MM.1S (cell line): ENCODE measurements around the gene ZNF766.

Experiments used
- DNase-seq: peaks from one replicate; pipeline ENCODE4 v3.0.0-alpha.2; 2015
- H2AFZ ChIP-seq: fragments of 300-600 bp; sonication (generic); 2 replicates; pipeline ENCODE4 v1.6.0; 2016; ENCODE audit warnings: antibody characterized with exemption, low read length
- H3F3A ChIP-seq: fragments of 300-600 bp; sonication (generic); 2 replicates; pipeline ENCODE4 v1.6.1; 2016; ENCODE audit warnings: mild to moderate bottlenecking, antibody characterized with exemption, low read length, moderate library complexity, mixed read lengths; ENCODE audit not compliant: insufficient read depth
- H3K27ac ChIP-seq: fragments of 300-600 bp; sonication (generic); 2 replicates; pipeline ENCODE4 v1.5.1; 2016; ENCODE audit warnings: mild to moderate bottlenecking, low read length
- H3K27me3 ChIP-seq: fragments of 300-600 bp; sonication (generic); replicated peaks from 2 replicates; pipeline ENCODE4 v1.6.0; 2016; ENCODE audit warnings: low read length; ENCODE audit not compliant: insufficient read depth
- H3K36me3 ChIP-seq: fragments of 300-600 bp; sonication (generic); replicated peaks from 2 replicates; pipeline ENCODE4 v1.6.1; 2016; ENCODE audit warnings: mild to moderate bottlenecking, low read length, mixed read lengths; ENCODE audit not compliant: insufficient read depth
- H3K4me1 ChIP-seq: fragments of 300-600 bp; sonication (generic); 2 replicates; pipeline ENCODE4 v1.6.1; 2016; ENCODE audit warnings: low read length, mixed read lengths
- H3K4me2 ChIP-seq: fragments of 300-600 bp; sonication (generic); 2 replicates; pipeline ENCODE4 v1.6.0; 2016; ENCODE audit warnings: low read depth, low read length
- H3K4me3 ChIP-seq: fragments of 300-600 bp; sonication (generic); 2 replicates; pipeline ENCODE4 v1.5.1; 2016; ENCODE audit warnings: low read length, mixed read lengths
- H3K79me2 ChIP-seq: fragments of 300-600 bp; sonication (generic); 2 replicates; pipeline ENCODE4 v1.6.1; 2016; ENCODE audit warnings: mixed run types, low read length, mixed read lengths
- H3K9ac ChIP-seq: fragments of 300-600 bp; sonication (generic); 2 replicates; pipeline ENCODE4 v1.6.1; 2016; ENCODE audit warnings: low read length, mixed read lengths
- H3K9me2 ChIP-seq: fragments of 300-600 bp; sonication (generic); replicated peaks from 2 replicates; pipeline ENCODE4 v1.6.1; 2016; ENCODE audit warnings: mild to moderate bottlenecking, low read length, mixed read lengths; ENCODE audit not compliant: insufficient read depth
- H3K9me3 ChIP-seq: fragments of 300-600 bp; sonication (generic); replicated peaks from 2 replicates; pipeline ENCODE4 v1.6.1; 2016; ENCODE audit warnings: mild to moderate bottlenecking, low read length, mixed read lengths; ENCODE audit not compliant: insufficient read depth
- H4K20me1 ChIP-seq: fragments of 300-600 bp; sonication (generic); 2 replicates; pipeline ENCODE4 v1.6.1; 2016; ENCODE audit warnings: mild to moderate bottlenecking, low read length, moderate library complexity, mixed read lengths; ENCODE audit not compliant: insufficient read depth
- EZH2 ChIP-seq: fragments of 300-600 bp; sonication (generic); optimal IDR thresholded peaks from 2 replicates; pipeline ENCODE3; 2017; ENCODE audit warnings: low read depth, mild to moderate bottlenecking, antibody characterized with exemption, low read length, mixed read lengths
- EZH2phosphoT487 ChIP-seq: fragments of 300-600 bp; sonication (generic); IDR thresholded peaks from 2 replicates; pipeline ENCODE4 v1.6.1; 2018; ENCODE audit warnings: antibody characterized with exemption, low read length
- TF ChIP-seq, protein P1 (sequence below): fragments of 300-600 bp; sonication (generic); IDR thresholded peaks from 2 replicates; pipeline ENCODE4 v1.5.1; 2016; ENCODE audit warnings: antibody characterized with exemption, low read length, mixed read lengths

ZNF766 gene

GRCh38 chr19:52230685-52231084 is 38.7 kb upstream of the ZNF766 start:
- Histone ChIP-seq H3K27me3 (no peaks in the 10 kb centered on the region), H3K4me3 (no peak overlapping the region), H3K9ac (no peak overlapping the region), H2AFZ (no peak overlapping the region), H3K9me2 (no peaks in the 10 kb centered on the region), H3K9me3 (no peaks in the 10 kb centered on the region), H4K20me1 (no peaks in the 10 kb centered on the region), H3K4me1 (no peaks in the 10 kb centered on the region), H3K27ac (no peak overlapping the region), H3K4me2 (no peak overlapping the region), H3F3A (no peaks in the 10 kb centered on the region), H3K36me3 (peaks cover 15% of the 10 kb centered on the region), H3K79me2 (no peaks in the 10 kb centered on the region)
- TF ChIP-seq EZH2phosphoT487 (no peak), EZH2 (no peak)
- TF ChIP-seq, protein P1, sequence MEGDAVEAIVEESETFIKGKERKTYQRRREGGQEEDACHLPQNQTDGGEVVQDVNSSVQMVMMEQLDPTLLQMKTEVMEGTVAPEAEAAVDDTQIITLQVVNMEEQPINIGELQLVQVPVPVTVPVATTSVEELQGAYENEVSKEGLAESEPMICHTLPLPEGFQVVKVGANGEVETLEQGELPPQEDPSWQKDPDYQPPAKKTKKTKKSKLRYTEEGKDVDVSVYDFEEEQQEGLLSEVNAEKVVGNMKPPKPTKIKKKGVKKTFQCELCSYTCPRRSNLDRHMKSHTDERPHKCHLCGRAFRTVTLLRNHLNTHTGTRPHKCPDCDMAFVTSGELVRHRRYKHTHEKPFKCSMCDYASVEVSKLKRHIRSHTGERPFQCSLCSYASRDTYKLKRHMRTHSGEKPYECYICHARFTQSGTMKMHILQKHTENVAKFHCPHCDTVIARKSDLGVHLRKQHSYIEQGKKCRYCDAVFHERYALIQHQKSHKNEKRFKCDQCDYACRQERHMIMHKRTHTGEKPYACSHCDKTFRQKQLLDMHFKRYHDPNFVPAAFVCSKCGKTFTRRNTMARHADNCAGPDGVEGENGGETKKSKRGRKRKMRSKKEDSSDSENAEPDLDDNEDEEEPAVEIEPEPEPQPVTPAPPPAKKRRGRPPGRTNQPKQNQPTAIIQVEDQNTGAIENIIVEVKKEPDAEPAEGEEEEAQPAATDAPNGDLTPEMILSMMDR = no peak
- no peak for DNase-seq

GRCh38 chr19:52231154-52231910 is 38.1 kb upstream of the ZNF766 start:
- no peak for DNase-seq
- H3K9me3 ChIP-seq = no peaks in the 10 kb centered on the region
- H3K4me2 ChIP-seq = no peak overlapping the region
- H3K36me3 ChIP-seq = peaks cover 10% of the 10 kb centered on the region; the same call in 1 of the 2 replicates
- H3K4me1 ChIP-seq = no peaks in the 10 kb centered on the region
- H3K9me2 ChIP-seq = no peaks in the 10 kb centered on the region
- no peaks in the 10 kb centered on the region for H3F3A ChIP-seq
- H3K4me3 ChIP-seq = no peak overlapping the region
- H3K27me3 ChIP-seq = no peaks in the 10 kb centered on the region
- no peak overlapping the region for H3K9ac ChIP-seq
- H4K20me1 ChIP-seq = no peaks in the 10 kb centered on the region
- H2AFZ ChIP-seq = no peak overlapping the region
- TF ChIP-seq EZH2phosphoT487 = no peak
- TF ChIP-seq, protein P1 = no peak
- no peak overlapping the region for H3K27ac ChIP-seq
- H3K79me2 ChIP-seq = no peaks in the 10 kb centered on the region

DNA sequence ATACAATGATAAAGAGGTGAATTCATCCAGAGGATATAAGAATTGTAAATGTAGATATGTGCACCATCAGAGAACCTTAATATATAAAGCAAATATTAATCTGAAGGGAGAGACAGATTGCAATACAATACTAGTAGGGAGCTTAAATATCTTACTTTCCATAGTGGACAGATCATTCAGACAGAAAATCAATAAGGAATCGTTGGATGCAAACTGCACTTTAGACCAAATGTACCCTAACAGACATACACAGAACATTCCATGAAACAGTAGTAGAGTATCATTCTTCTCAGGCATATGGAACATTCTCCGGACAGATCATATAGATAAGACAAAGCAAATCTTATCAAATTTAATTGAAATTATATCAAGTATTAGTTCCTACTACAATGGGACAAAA is 35.0 kb upstream of the ZNF766 start:
- Histone ChIP-seq H3K9me3 (no peaks in the 10 kb centered on the region), H2AFZ (no peak overlapping the region), H3K27me3 (no peaks in the 10 kb centered on the region), H3K79me2 (no peaks in the 10 kb centered on the region), H3K9me2 (no peaks in the 10 kb centered on the region), H3K27ac (no peak overlapping the region), H3K36me3 (no peaks in the 10 kb centered on the region), H3K4me3 (no peak overlapping the region), H3K4me2 (no peak overlapping the region), H4K20me1 (no peaks in the 10 kb centered on the region), H3K4me1 (no peaks in the 10 kb centered on the region), H3K9ac (no peak overlapping the region), H3F3A (no peaks in the 10 kb centered on the region)
- no peak for TF ChIP-seq EZH2
- TF ChIP-seq EZH2phosphoT487 = no peak
- TF ChIP-seq, protein P1 = no peak
- no peak for DNase-seq
